Ascending aorta (tissue), 2 donors: ENCODE measurements around the gene SLC17A9. TPM values are rescaled to one million over a fixed set of nuclear protein-coding genes. Genes with fewer than 3 reads are reported as not detected.
A peak's percentile ranks its signal among the peaks of the same experiment; 100 is the strongest.

Experiments used
- DNase-seq, 2 donors: peaks; one replicate each; pipeline ENCODE4 v3.0.0-alpha.2; 2019; ENCODE audit warnings: low spot score in 2 of 2
- H3K27ac ChIP-seq, 2 donors: fragments of 200-600 bp; sonication (generic); one replicate each; pipeline ENCODE4 v1.5.1; 2016 to 2017; ENCODE audit warnings: mild to moderate bottlenecking in 1 of 2
- H3K27me3 ChIP-seq: fragments of 200-600 bp; sonication (generic); one replicate; pipeline ENCODE4 v1.5.1; 2017
- H3K36me3 ChIP-seq, 2 donors: fragments of 200-600 bp; sonication (generic); one replicate each; pipeline ENCODE4 v1.5.1; 2016
- H3K4me1 ChIP-seq, 2 donors: fragments of 200-600 bp; sonication (generic); one replicate each; pipeline ENCODE4 v1.5.1; 2016 to 2017; ENCODE audit warnings: mild to moderate bottlenecking in 1 of 2
- H3K4me3 ChIP-seq, 2 donors: fragments of 200-600 bp; sonication (generic); one replicate each; pipeline ENCODE4 v1.5.1; 2016 to 2017; ENCODE audit warnings: mild to moderate bottlenecking in 1 of 2
- H3K9me3 ChIP-seq, 2 donors: fragments of 200-600 bp; sonication (generic); one replicate each; pipeline ENCODE4 v1.5.1; 2016
- CTCF ChIP-seq, 3 experiments: fragments of 200-600 bp in 2 of 3; fragments of 450-650 bp in 1 of 3; sonication (generic) in 2 of 3; IDR thresholded peaks; one replicate each; pipeline ENCODE4 v1.5.1; 2016 to 2019; ENCODE audit warnings: antibody characterized with exemption in 3 of 3, mild to moderate bottlenecking in 1 of 3, moderate library complexity in 1 of 3
- intact Hi-C: fragments of 100-400 bp; cut with DNase I; formaldehyde crosslinking; loops from one replicate; pipeline ENCODE4 v1.15.1; 2023
- total RNA-seq: library from RNA; depleted of rRNA; stranded (reverse); fragments of >200 nt; gene quantifications from one replicate; pipeline ENCODE4 v1.1.0, GENCODE V29; 2016

Gene SLC17A9
- total RNA-seq, 1 donor from 2014 or later: 30.0 TPM

- no peaks in the 10 kb centered on the region for H3K27me3 ChIP-seq
- H3K9me3 ChIP-seq: no peaks in the 10 kb centered on the region
- peaks cover 11 to 12% of the 10 kb centered on the region in 2 donors for H3K36me3 ChIP-seq
- peak within 1 kb of the TSS; percentile 82 to 91 for H3K4me3 ChIP-seq
- peak in 1 of 3 experiments; percentile 20 for TF ChIP-seq CTCF (IDR thresholded peaks at IDR 0.05)
- DNase-seq: peak in 1 of 2 donors; percentile 76
- peak within 1 kb of the TSS; percentile 89 to 93 for H3K27ac ChIP-seq
- intact Hi-C loops: loop anchor here (1.0 to 10.0 kb wide), 6 partner anchors 13 to 703 kb away; partner anchors contain the start of genes OSBPL2, SLC17A9, TCFL5 and YTHDF1
- H3K4me1 ChIP-seq: peaks cover 18 to 26% of the 10 kb centered on the region in 2 donors
These were observed 14.2 kb upstream of the SLC17A9 start, which contains the start of gene GID8 for GRCh38 chr20:62938105-62938888. TSS of gene GID8 (plus strand) at chr20:62938147. CDS start at chr20:62941503, 3,356 bp downstream.

- no peak overlapping the region for H3K4me3 ChIP-seq
- peaks cover 17 to 18% of the 10 kb centered on the region in 2 donors for H3K4me1 ChIP-seq
- no peak for DNase-seq
- H3K36me3 ChIP-seq: peaks cover 34 to 37% of the 10 kb centered on the region in 2 donors
- no peak for TF ChIP-seq CTCF (IDR thresholded peaks at IDR 0.05)
- no peaks in the 10 kb centered on the region for H3K27me3 ChIP-seq
- H3K9me3 ChIP-seq: no peaks in the 10 kb centered on the region
- no peak overlapping the region for H3K27ac ChIP-seq
- intact Hi-C loops: no loop called here
These were observed 11.6 kb upstream of the SLC17A9 start for GRCh38 chr20:62940875-62941274.

GRCh38 chr20:62941792-62942191 is 10.7 kb upstream of the SLC17A9 start:
- no peaks in the 10 kb centered on the region for H3K9me3 ChIP-seq
- intact Hi-C loops: no loop called here
- H3K27ac ChIP-seq: no peak overlapping the region
- no peaks in the 10 kb centered on the region for H3K27me3 ChIP-seq
- no peak for TF ChIP-seq CTCF (IDR thresholded peaks at IDR 0.05)
- no peak overlapping the region for H3K4me3 ChIP-seq
- DNase-seq: no peak
- peaks cover 43 to 46% of the 10 kb centered on the region in 2 donors for H3K36me3 ChIP-seq
- peaks cover 9% of the 10 kb centered on the region in 2 donors for H3K4me1 ChIP-seq

- no peak overlapping the region for H3K27ac ChIP-seq
- no peaks in the 10 kb centered on the region for H3K9me3 ChIP-seq
- H3K4me1 ChIP-seq: peaks cover 7 to 8% of the 10 kb centered on the region in 2 donors
- TF ChIP-seq CTCF (IDR thresholded peaks at IDR 0.05): no peak
- H3K27me3 ChIP-seq: no peaks in the 10 kb centered on the region
- H3K36me3 ChIP-seq: peaks cover 50 to 53% of the 10 kb centered on the region in 2 donors
- DNase-seq: no peak
- no peak overlapping the region for H3K4me3 ChIP-seq
- intact Hi-C loops: no loop called here
These were observed 10.1 kb upstream of the SLC17A9 start for GRCh38 chr20:62942456-62942855.

GRCh38 chr20:62943396-62943795 is 9.1 kb upstream of the SLC17A9 start:
- no peaks in the 10 kb centered on the region for H3K9me3 ChIP-seq
- no peaks in the 10 kb centered on the region for H3K27me3 ChIP-seq
- H3K27ac ChIP-seq: no peak overlapping the region
- peaks cover 56 to 62% of the 10 kb centered on the region in 2 donors for H3K36me3 ChIP-seq
- intact Hi-C loops: no loop called here
- H3K4me3 ChIP-seq: no peak overlapping the region
- DNase-seq: no peak
- no peak for TF ChIP-seq CTCF (IDR thresholded peaks at IDR 0.05)
- peaks cover 7 to 8% of the 10 kb centered on the region in 2 donors for H3K4me1 ChIP-seq
